UCSD-AML1 (cell line): ENCODE data around the gene CDK6.

Experiments used
- DNase-seq: peaks from one replicate; lab custom pipeline; 2025; ENCODE audit not compliant: unreplicated experiment; lab: John Stamatoyannopoulos, UW

The CDK6 gene

DNA sequence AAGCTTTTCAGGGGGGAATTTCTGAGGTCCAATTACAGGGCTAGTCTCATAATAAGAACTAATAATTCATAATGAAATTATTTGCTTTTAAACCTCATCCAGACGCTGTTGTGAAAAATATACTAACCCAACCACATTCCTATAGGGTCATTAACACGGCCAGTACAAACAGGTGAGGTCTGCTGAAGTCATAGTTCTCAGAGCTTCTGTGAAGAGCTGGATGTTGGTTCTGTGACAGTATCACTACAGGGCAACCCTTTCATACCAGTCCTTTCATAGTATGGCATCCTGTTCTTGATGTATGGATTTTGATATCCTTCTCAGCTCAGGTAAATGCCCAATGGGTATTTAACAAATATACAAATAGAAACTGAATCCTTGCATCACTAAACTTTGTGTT, 183.8 kb downstream of the CDK6 start:
- no peak for DNase-seq

DNA sequence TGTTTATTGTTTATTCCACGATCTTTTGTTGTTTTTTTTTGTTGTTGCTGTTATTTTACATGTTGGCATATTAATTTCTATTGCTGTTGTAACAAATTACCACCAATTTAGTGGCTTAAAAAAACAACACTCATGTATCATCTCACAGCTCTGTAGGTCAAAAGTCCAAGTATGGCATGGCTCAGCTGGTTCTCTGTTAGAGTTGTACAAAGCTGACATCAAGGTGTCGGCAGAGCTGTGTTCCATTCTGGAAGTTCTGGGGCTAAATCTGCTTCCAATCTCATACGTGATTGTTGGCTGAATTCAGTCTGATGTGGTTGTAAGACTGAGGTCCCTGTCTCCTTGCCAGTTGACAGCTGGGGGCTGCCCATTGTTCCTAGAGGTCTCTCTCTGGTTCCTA, 186.0 kb downstream of the CDK6 start:
- DNase-seq: no peak

GRCh38 chr7:92648067-92648466, 188.3 kb downstream of the CDK6 start:
- no peak for DNase-seq

DNA sequence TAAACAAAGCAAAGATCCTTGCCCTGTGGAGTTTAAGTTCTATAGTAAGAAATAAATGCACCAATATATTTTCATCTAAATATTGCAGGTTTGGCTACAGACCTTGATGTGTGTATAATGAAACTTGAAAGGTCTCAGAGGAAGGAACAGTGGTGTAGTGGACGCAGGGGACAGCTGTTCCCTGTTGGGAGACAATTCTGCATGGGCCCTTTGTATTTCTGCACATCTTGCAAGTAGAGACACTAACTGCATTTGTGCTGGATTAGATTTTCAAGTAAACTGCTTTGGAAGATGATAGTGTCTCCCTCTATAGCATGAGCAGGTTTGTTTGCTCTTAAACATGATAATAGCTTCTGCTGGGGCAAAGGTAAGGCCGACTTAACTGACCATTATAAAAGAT, 188.7 kb downstream of the CDK6 start:
- DNase-seq: no peak

GRCh38 chr7:92647011-92647625, 189.3 kb downstream of the CDK6 start:
- no peak for DNase-seq

DNA sequence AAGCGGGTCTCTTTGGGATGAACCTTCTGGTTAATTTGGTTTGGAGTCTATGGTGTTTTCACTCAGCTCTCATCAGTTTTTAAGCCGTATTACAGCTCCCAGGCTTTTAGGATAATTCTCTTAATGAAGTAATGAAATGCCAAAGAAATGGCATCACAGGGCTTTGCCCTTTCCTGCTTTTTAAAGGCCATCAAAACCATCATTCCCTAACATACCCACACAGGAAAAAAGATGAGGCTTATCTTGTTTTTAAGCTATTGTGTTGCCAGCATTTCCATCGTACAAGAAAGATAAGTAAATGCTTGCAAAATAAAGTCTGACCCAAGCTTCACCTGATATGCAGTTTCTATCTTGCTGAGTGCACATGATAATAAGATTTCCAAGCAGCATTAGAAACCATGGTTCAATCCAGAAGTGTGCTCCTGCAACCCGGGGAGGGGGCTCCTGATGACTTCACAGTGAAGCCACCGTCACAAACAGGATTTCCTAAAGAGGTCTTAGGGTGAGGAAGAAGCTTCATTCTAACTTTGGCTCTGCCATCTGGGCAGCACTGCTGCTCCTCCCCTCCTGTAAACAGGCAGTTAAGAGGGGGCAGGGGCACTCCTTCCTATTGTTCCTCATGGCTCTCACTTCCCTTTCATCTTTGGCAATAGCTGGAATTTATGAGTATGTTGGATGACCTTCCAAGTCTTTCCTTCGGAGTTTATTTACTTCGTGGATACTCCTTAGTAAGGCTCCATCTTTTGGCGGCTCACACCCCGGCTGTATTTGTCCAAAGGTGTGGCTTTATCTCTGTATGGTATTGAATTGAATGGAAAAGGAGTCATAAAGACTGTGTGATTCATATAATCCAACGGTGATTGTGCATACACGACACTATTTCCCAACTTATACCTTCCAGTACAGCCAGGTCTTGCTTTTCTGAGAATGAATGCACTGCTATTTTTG, 191.0 kb downstream of the CDK6 start:
- DNase-seq: peak; percentile 9

DNA sequence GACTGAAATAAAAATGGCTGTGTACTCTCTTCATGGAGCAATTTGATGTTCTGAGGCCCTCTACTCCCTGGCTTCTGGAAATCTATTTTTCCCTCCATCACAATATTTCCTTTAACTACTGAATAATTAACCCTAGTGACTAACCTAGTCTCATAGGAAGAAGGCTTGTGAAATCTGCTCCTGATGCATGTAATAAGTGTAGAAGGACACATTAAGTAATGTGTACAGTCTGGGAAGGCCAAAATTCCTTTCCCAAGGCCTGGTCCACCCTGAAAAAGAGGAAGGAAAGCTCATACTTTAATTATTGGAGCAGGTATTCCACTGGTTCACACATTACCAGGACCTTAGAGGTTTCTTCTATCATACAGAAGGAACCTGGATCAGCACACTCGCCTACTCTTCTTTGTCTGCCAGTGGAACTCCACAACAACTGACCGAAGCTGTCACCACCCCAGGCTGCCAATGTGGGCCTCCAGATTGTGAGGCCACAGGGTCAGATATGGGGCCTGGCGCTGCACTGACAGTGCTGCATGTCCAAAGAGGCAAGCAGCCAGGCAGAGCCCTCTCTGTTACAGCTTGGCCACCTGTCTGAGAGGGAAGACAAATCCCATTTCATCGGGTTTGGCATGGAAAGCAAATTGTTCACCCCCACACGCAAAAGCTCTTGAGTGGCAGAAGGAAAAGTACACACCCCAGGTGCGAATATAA, 191.8 kb downstream of the CDK6 start:
- DNase-seq: no peak

DNA sequence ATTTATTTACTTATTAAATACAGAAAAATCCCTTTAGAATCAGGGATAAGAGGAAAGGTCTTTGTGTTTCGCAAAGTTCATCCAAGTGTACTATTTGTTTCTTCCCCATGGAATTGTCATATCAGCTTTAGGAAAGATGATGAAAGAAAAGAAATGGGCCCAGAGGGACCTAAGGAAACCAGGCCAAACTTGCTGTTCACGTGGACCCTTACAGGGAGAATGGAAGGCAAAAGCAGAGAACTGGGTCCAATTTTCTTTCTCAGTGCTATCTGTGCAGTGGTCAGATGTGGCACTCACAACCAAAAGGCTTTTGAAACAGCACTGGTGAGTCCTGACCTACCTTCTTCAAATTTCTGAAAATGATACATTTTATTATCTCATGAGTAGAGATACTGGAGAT, 192.6 kb downstream of the CDK6 start:
- DNase-seq: no peak

- peak; percentile 11 for DNase-seq
Observed at GRCh38 chr7:92641921-92642511, 194.4 kb downstream of the CDK6 start.

DNA sequence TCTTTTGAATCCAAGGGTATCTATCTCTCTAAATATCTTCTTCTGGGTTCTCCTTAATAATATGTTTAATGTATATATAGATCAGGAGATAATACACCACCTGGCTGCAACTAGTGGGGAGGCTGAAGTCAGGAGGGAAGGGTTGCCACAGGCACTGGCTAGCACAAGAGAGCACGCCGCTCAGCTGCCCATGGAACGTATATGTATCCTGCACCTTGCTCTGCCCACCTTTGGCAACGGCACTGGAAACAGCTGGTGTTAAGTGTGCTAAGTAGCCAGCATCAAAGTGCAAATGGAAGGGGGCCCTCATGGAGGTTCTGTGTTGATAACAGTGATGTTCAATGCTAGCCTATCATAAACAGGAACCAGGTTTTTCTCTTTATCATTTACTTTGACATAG, 196.4 kb downstream of the CDK6 start:
- peak; percentile 7 for DNase-seq

- DNase-seq: peak; percentile 9
Observed at GRCh38 chr7:92639213-92639896, 197.0 kb downstream of the CDK6 start.

DNA sequence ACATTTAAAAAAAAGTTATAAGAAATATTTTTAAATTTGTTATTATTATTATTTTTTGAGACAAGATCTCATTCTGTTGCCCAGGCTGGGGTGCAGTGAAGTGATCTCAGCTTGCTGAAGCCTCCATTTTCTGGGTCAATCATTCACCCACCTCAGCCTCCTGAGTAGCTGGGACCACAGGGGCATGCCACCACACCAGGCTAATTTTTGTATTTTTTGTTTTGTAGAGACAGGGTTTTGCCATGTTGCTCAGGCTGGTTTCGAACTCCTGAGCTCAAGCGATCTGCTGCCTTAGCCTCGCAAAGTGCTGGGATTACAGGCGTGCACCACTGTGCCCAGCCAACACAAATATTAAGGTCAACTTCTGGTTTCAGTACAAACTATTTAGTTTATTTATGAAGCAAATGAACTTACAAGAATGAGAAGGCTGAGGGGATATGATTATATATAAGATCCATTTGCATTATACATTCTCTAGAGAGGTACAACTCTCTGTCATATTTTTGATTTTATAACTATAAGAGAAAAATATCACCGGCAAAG, 200.3 kb downstream of the CDK6 start:
- no peak for DNase-seq

DNA sequence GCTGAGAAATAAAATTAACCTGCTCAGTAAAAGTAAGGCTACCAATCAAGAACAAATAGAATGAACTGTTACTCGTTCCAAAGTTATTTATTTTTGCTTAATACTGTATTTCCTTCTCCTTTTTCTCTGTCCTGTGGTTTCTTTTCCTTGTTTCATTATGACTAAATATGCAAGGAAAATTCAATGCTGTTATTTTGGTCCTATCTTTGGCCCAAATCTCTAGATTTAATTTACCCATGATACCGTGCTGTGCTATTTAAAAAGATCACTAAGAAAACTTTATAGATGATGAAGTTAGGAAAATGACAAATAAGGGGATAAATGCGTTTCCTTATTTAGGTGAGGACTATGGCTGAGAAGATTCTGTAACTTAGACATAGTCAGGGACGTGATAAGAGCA, 200.8 kb downstream of the CDK6 start:
- no peak for DNase-seq

- no peak for DNase-seq
Observed at GRCh38 chr7:92634924-92635519, 201.4 kb downstream of the CDK6 start.

- DNase-seq: no peak
Observed at GRCh38 chr7:92634205-92634604, 202.2 kb downstream of the CDK6 start.

DNA sequence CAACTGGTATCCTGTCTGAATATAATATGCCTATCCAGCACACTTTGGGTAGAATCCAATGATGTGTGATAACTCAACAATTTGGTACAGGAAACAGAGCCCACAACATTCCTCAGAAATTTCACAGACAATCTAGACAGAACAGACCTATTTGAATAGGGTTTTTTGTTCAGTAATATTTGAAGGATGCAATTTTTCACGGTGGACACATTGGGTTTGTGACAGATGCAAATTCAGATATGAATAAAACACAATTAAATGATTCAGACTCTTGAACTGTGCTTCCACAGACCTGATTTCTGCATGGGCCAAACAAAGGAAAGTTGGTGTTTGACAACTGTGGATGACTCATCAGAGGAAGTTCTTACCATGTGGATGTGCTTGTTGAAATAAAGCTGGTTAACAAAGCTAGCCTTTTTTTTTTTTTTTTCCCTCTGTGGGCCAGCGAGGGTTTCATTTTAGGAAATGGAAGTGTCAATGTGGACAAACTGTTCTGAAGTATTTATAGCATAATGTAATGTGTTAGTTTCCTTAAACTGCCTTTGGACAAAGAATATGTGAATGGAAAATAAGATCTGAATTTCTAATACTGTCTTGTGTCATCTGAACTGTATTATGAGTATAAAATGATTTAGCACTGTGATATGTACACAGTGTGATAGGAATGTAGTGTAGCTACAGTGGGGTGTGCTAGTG, 203.0 kb downstream of the CDK6 start:
- DNase-seq: no peak

- DNase-seq: no peak
Observed at GRCh38 chr7:92632791-92633190, 203.6 kb downstream of the CDK6 start.

GRCh38 chr7:92631850-92632487, 204.4 kb downstream of the CDK6 start:
- DNase-seq: no peak
